GM12892 (cell line): ENCODE results near the gene MRPL11.

Source experiments
- POLR2A ChIP-seq: IDR thresholded peaks from 2 replicates; pipeline ENCODE4 v1.6.1; 2011; ENCODE audit warnings: low read depth, low read length, control low read depth
- TAF1 ChIP-seq: IDR thresholded peaks from 2 replicates; pipeline ENCODE4 v1.6.1; 2011; ENCODE audit warnings: low read depth, mild to moderate bottlenecking, control low read depth, low read length, borderline replicate concordance

GRCh38 chr11:66437979-66438503 is 607 bp downstream of the MRPL11 start:
- no peak for TF ChIP-seq POLR2A
- no peak for TF ChIP-seq TAF1
